Neural cell (in vitro differentiated cells): ENCODE measurements around the gene NANOS1. TPM values are rescaled to one million over a fixed set of nuclear protein-coding genes. Genes with fewer than 3 reads are reported as not detected.

Experiments used
- H2AFZ ChIP-seq: fragments of 200-600, 300-800 bp; sonication (generic), shearing (Covaris generic); 2 replicates; pipeline ENCODE4 v1.6.0; 2014; ENCODE audit warnings: low read depth, mild to moderate bottlenecking, antibody characterized with exemption, low read length, moderate library complexity
- H3F3A ChIP-seq: fragments of 200-600 bp; shearing (Covaris generic); 2 replicates; pipeline ENCODE4 v1.6.1; 2016; ENCODE audit warnings: mild to moderate bottlenecking, moderate library complexity, mixed read lengths, antibody characterized with exemption, low read length; ENCODE audit not compliant: insufficient read depth, poor library complexity, severe bottlenecking
- H3K27ac ChIP-seq: fragments of 200-600, 300-800 bp; sonication (generic), shearing (Covaris generic); 2 replicates; pipeline ENCODE4 v1.5.1; 2014; ENCODE audit warnings: mild to moderate bottlenecking, low read length, moderate library complexity
- H3K27me3 ChIP-seq: fragments of 300-800, 200-600 bp; sonication (generic), shearing (Covaris generic); 2 replicates; pipeline ENCODE4 v1.6.0; 2014; ENCODE audit warnings: mild to moderate bottlenecking, low read depth, low read length, moderate library complexity; ENCODE audit not compliant: insufficient read depth
- H3K36me3 ChIP-seq: fragments of 300-800, 200-600 bp; sonication (generic), shearing (Covaris generic); 2 replicates; pipeline ENCODE4 v1.5.1; 2014; ENCODE audit warnings: mild to moderate bottlenecking, antibody characterized with exemption, low read length, moderate library complexity; ENCODE audit not compliant: insufficient read depth
- H3K4me2 ChIP-seq: fragments of 300-800, 200-600 bp; sonication (generic), shearing (Covaris generic); 2 replicates; pipeline ENCODE4 v1.6.0; 2014; ENCODE audit warnings: mild to moderate bottlenecking, low read length
- H3K4me3 ChIP-seq: fragments of 300-800, 200-600 bp; sonication (generic), shearing (Covaris generic); 2 replicates; pipeline ENCODE4 v1.5.1; 2014; ENCODE audit warnings: mild to moderate bottlenecking, low read length, moderate library complexity
- H3K79me2 ChIP-seq: fragments of 200-600 bp; shearing (Covaris generic); replicated peaks from 2 replicates; pipeline ENCODE4 v1.6.0; 2014; ENCODE audit warnings: mild to moderate bottlenecking, low read length, moderate library complexity; ENCODE audit not compliant: insufficient read depth
- H3K9ac ChIP-seq: fragments of 300-800, 200-600 bp; sonication (generic), shearing (Covaris generic); 2 replicates; pipeline ENCODE4 v1.6.1; 2016; ENCODE audit warnings: mild to moderate bottlenecking, low read length, mixed read lengths
- H3K9me2 ChIP-seq: fragments of 200-600 bp; shearing (Covaris generic); 2 replicates; pipeline ENCODE4 v1.6.1; 2016; ENCODE audit warnings: mild to moderate bottlenecking, low read length, mixed read lengths; ENCODE audit not compliant: insufficient read depth
- H3K9me3 ChIP-seq: fragments of 200-600, 300-800 bp; sonication (generic), shearing (Covaris generic); 2 replicates; pipeline ENCODE4 v1.6.1; 2016; ENCODE audit warnings: mild to moderate bottlenecking, mixed run types, low read length, moderate library complexity, mixed read lengths
- H4K20me1 ChIP-seq: fragments of 200-600 bp; shearing (Covaris generic); 2 replicates; pipeline ENCODE4 v1.6.1; 2016; ENCODE audit warnings: mild to moderate bottlenecking, mixed run types; ENCODE audit not compliant: insufficient read depth
- EP300 ChIP-seq: fragments of 450-650 bp; conservative IDR thresholded peaks from 2 replicates; pipeline ENCODE4 v1.6.1; 2014; ENCODE audit warnings: antibody characterized with exemption, mild to moderate bottlenecking, moderate library complexity; ENCODE audit not compliant: poor library complexity, severe bottlenecking
- EZH2 ChIP-seq: fragments of 200-600, 300-800 bp; shearing (Covaris generic), sonication (generic); IDR thresholded peaks from 2 replicates; pipeline ENCODE4 v1.6.1; 2014; ENCODE audit warnings: antibody characterized with exemption, low read length, borderline replicate concordance, mild to moderate bottlenecking; ENCODE audit not compliant: insufficient read depth, poor library complexity, severe bottlenecking
- MXI1 ChIP-seq: fragments of 450-650 bp; conservative IDR thresholded peaks from 2 replicates; pipeline ENCODE4 v1.6.1; 2014; ENCODE audit warnings: antibody characterized with exemption, mild to moderate bottlenecking; ENCODE audit not compliant: poor library complexity, severe bottlenecking
- POLR2AphosphoS5 ChIP-seq: IDR thresholded peaks from 2 replicates; pipeline ENCODE4 v1.6.1; 2012
- RAD21 ChIP-seq: fragments of 450-650 bp; conservative IDR thresholded peaks from 2 replicates; pipeline ENCODE4 v1.6.1; 2014; ENCODE audit warnings: antibody characterized with exemption, mild to moderate bottlenecking, moderate library complexity
- SMC3 ChIP-seq: fragments of 450-650 bp; conservative IDR thresholded peaks from 2 replicates; pipeline ENCODE4 v1.6.1; 2014; ENCODE audit warnings: antibody characterized with exemption, mild to moderate bottlenecking, moderate library complexity; ENCODE audit not compliant: poor library complexity
- TAF1 ChIP-seq: IDR thresholded peaks from 2 replicates; pipeline ENCODE4 v1.6.1; 2012; ENCODE audit warnings: low read depth
- polyA plus RNA-seq: library from polyadenylated mRNA; depleted of rRNA; stranded (reverse); fragments of >200 nt; gene quantifications from 2 replicates; pipeline ENCODE4 v1.2.3, GENCODE V29; 2014
- TF ChIP-seq, protein P1 (sequence below): fragments of 450-650 bp; IDR thresholded peaks from 2 replicates; pipeline ENCODE4 v1.5.1; 2014; ENCODE audit warnings: antibody characterized with exemption, mild to moderate bottlenecking, moderate library complexity; ENCODE audit not compliant: poor library complexity, severe bottlenecking
- TF ChIP-seq, protein P2 (sequence below): IDR thresholded peaks from 2 replicates; pipeline ENCODE4 v1.6.1; 2012; ENCODE audit warnings: borderline replicate concordance

The NANOS1 gene
- polyA plus RNA-seq, 1 donor from 2014 or later = 29.1 TPM

DNA sequence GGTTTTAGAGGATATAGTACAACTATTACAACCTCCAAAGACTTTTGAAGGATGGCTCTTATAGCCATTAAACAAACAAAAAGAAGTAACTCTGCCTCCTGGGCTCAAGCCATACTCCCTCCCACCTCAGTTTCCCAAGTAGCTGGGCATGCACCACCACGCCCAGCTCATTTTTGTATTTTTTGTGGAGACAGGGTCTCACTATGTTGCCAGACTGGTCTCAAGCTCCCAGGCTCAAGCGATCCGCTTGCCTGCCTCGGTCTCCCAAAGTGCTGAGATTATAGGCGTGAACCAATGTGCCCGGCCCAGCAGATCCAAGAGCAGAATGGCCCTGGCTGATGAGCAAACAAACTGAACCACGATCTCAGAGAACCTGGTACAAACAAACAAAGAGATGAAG is 16.0 kb downstream of the NANOS1 start:
- H2AFZ ChIP-seq = no peak overlapping the region
- no peaks in the 10 kb centered on the region for H3K27me3 ChIP-seq
- no peaks in the 10 kb centered on the region for H4K20me1 ChIP-seq
- H3K36me3 ChIP-seq = peaks cover 2% of the 10 kb centered on the region
- H3K9me2 ChIP-seq = no peaks in the 10 kb centered on the region
- no peak overlapping the region for H3K4me2 ChIP-seq
- H3F3A ChIP-seq = no peaks in the 10 kb centered on the region
- H3K9ac ChIP-seq = no peak overlapping the region
- no peaks in the 10 kb centered on the region for H3K9me3 ChIP-seq
- peaks cover 5% of the 10 kb centered on the region for H3K79me2 ChIP-seq
- TF ChIP-seq EZH2 (no peak), RAD21 (no peak), TAF1 (no peak)
- no peak overlapping the region for H3K4me3 ChIP-seq
- H3K27ac ChIP-seq = no peak overlapping the region

DNA sequence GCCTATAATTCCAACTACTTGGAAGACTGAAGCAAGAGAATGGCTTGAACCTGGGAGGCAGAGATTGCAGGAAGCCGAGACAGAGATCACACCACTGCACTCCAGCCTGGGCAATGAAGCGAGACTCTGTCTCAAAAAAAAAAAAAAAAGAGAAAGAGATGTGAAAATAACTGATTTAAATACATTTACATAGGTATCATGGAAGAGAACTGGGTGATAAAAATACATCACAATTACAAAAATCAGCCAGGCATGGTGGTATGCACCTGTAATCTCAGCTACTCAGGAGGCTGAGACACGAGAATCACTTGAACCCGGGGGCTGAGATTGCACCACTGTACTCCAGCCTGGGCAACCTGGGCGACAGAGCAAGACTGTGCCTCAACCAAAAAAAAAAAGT is 19.8 kb downstream of the NANOS1 start:
- H3K9ac ChIP-seq = no peak overlapping the region
- H3F3A ChIP-seq = no peaks in the 10 kb centered on the region
- H4K20me1 ChIP-seq = no peaks in the 10 kb centered on the region
- H3K36me3 ChIP-seq = peaks cover 4% of the 10 kb centered on the region
- H2AFZ ChIP-seq = no peak overlapping the region
- no peak overlapping the region for H3K4me3 ChIP-seq
- no peak overlapping the region for H3K4me2 ChIP-seq
- H3K27me3 ChIP-seq = no peaks in the 10 kb centered on the region
- no peaks in the 10 kb centered on the region for H3K9me2 ChIP-seq
- no peak for TF ChIP-seq POLR2AphosphoS5
- no peak overlapping the region for H3K27ac ChIP-seq
- peaks cover 5% of the 10 kb centered on the region for H3K79me2 ChIP-seq
- no peaks in the 10 kb centered on the region for H3K9me3 ChIP-seq

DNA sequence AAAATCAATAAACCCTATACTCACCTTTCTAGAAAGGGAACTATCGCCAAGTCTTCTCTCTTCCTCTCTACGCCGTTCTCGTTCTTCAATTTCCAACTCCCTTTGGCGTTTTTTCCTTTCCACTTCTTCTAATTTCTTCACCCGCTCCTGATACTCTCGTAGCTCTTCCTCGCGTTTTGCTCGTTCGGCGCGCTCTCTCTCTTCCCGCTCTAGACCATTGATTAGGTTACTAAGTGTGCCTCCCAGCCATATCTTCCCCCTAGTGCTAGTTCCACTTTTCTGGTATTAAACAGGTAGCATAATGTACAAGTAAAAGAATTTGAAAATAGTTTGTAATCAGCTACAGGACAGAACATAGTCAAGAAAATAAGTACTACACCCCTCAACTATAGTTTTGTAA is 20.3 kb downstream of the NANOS1 start:
- H3K79me2 ChIP-seq = peaks cover 5% of the 10 kb centered on the region
- H3K4me3 ChIP-seq = no peak overlapping the region
- no peak overlapping the region for H3K27ac ChIP-seq
- no peak overlapping the region for H3K9ac ChIP-seq
- H3K36me3 ChIP-seq = peaks cover 4% of the 10 kb centered on the region
- no peaks in the 10 kb centered on the region for H3K9me2 ChIP-seq
- no peaks in the 10 kb centered on the region for H3K9me3 ChIP-seq
- H2AFZ ChIP-seq = no peak overlapping the region
- no peaks in the 10 kb centered on the region for H3K27me3 ChIP-seq
- no peak overlapping the region for H3K4me2 ChIP-seq
- H4K20me1 ChIP-seq = no peaks in the 10 kb centered on the region
- TF ChIP-seq EP300 (no peak), SMC3 (no peak), RAD21 (no peak), POLR2AphosphoS5 (no peak), EZH2 (no peak), TAF1 (no peak), MXI1 (no peak)
- TF ChIP-seq, protein P1, sequence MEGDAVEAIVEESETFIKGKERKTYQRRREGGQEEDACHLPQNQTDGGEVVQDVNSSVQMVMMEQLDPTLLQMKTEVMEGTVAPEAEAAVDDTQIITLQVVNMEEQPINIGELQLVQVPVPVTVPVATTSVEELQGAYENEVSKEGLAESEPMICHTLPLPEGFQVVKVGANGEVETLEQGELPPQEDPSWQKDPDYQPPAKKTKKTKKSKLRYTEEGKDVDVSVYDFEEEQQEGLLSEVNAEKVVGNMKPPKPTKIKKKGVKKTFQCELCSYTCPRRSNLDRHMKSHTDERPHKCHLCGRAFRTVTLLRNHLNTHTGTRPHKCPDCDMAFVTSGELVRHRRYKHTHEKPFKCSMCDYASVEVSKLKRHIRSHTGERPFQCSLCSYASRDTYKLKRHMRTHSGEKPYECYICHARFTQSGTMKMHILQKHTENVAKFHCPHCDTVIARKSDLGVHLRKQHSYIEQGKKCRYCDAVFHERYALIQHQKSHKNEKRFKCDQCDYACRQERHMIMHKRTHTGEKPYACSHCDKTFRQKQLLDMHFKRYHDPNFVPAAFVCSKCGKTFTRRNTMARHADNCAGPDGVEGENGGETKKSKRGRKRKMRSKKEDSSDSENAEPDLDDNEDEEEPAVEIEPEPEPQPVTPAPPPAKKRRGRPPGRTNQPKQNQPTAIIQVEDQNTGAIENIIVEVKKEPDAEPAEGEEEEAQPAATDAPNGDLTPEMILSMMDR = no peak
- TF ChIP-seq, protein P2, sequence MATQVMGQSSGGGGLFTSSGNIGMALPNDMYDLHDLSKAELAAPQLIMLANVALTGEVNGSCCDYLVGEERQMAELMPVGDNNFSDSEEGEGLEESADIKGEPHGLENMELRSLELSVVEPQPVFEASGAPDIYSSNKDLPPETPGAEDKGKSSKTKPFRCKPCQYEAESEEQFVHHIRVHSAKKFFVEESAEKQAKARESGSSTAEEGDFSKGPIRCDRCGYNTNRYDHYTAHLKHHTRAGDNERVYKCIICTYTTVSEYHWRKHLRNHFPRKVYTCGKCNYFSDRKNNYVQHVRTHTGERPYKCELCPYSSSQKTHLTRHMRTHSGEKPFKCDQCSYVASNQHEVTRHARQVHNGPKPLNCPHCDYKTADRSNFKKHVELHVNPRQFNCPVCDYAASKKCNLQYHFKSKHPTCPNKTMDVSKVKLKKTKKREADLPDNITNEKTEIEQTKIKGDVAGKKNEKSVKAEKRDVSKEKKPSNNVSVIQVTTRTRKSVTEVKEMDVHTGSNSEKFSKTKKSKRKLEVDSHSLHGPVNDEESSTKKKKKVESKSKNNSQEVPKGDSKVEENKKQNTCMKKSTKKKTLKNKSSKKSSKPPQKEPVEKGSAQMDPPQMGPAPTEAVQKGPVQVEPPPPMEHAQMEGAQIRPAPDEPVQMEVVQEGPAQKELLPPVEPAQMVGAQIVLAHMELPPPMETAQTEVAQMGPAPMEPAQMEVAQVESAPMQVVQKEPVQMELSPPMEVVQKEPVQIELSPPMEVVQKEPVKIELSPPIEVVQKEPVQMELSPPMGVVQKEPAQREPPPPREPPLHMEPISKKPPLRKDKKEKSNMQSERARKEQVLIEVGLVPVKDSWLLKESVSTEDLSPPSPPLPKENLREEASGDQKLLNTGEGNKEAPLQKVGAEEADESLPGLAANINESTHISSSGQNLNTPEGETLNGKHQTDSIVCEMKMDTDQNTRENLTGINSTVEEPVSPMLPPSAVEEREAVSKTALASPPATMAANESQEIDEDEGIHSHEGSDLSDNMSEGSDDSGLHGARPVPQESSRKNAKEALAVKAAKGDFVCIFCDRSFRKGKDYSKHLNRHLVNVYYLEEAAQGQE = no peak
- no peaks in the 10 kb centered on the region for H3F3A ChIP-seq
